Liver (tissue), 9 donors: ENCODE measurements around the gene CSNK1G1. TPM values are rescaled to one million over a fixed set of nuclear protein-coding genes. Genes with fewer than 3 reads are reported as not detected.

ENCODE experiments used
- DNase-seq: peaks from one replicate; pipeline ENCODE4 v3.0.0-alpha.2; 2017; ENCODE audit warnings: low spot score
- H3K27ac ChIP-seq, 2 donors: one replicate each; pipeline ENCODE4 v1.7.0; 2013; ENCODE audit warnings: inconsistent platforms in 2 of 2, low read length in 2 of 2, control low read depth in 1 of 2, low read depth in 1 of 2, mild to moderate bottlenecking in 1 of 2
- H3K27me3 ChIP-seq, 4 donors: one replicate each; pipeline versions ENCODE4 v1.6.1 to v1.7.0; 2013; ENCODE audit warnings: low read length in 3 of 4, inconsistent platforms in 1 of 4, mild to moderate bottlenecking in 1 of 4, moderate library complexity in 1 of 4; ENCODE audit not compliant: control insufficient read depth in 4 of 4, insufficient read depth in 4 of 4
- H3K36me3 ChIP-seq, 4 donors: one replicate each; pipeline versions ENCODE4 v1.6.1 to v1.7.0; 2013; ENCODE audit warnings: low read length in 3 of 4, mild to moderate bottlenecking in 3 of 4, low read depth in 1 of 4, moderate library complexity in 1 of 4; ENCODE audit not compliant: control insufficient read depth in 4 of 4, insufficient read depth in 3 of 4
- H3K4me1 ChIP-seq, 4 donors: one replicate each; pipeline versions ENCODE4 v1.6.1 to v1.7.0; 2013; ENCODE audit warnings: low read length in 3 of 4, mild to moderate bottlenecking in 3 of 4, moderate library complexity in 1 of 4; ENCODE audit not compliant: control insufficient read depth in 4 of 4, insufficient read depth in 4 of 4
- H3K4me3 ChIP-seq, 3 donors: one replicate each; pipeline versions ENCODE4 v1.6.1 to v1.7.0; 2013; ENCODE audit warnings: low read length in 3 of 3, control low read depth in 1 of 3, low read depth in 1 of 3, mild to moderate bottlenecking in 1 of 3
- H3K9ac ChIP-seq, 2 donors: one replicate each; pipeline ENCODE4 v1.7.0; 2013; ENCODE audit warnings: low read length in 2 of 2, mild to moderate bottlenecking in 2 of 2, moderate library complexity in 2 of 2, control low read depth in 1 of 2, low read depth in 1 of 2
- H3K9me3 ChIP-seq, 4 donors: one replicate each; pipeline versions ENCODE4 v1.6.1 to v1.7.0; 2013; ENCODE audit warnings: low read length in 3 of 4; ENCODE audit not compliant: control insufficient read depth in 4 of 4
- CTCF ChIP-seq: fragments of 150-350 bp; IDR thresholded peaks from 2 replicates; pipeline ENCODE4 v1.5.1; 2017; ENCODE audit warnings: improper control_type of control experiment, low read depth, low read length; ENCODE audit not compliant: missing input control
- FOXA2 ChIP-seq: IDR thresholded peaks from 2 replicates; pipeline ENCODE4 v1.6.1; 2016; ENCODE audit warnings: antibody characterized with exemption
- GABPA ChIP-seq, 2 donors: IDR thresholded peaks in 1 of 2; conservative IDR thresholded peaks in 1 of 2; 2 replicates each; pipeline ENCODE4 v1.6.1; 2016; ENCODE audit warnings: antibody characterized with exemption in 2 of 2, mild to moderate bottlenecking in 1 of 2, moderate library complexity in 1 of 2
- HNF4A ChIP-seq, 2 donors: conservative IDR thresholded peaks; 2 replicates each; pipeline ENCODE4 v1.6.1; 2016; ENCODE audit warnings: antibody characterized with exemption in 2 of 2, mild to moderate bottlenecking in 2 of 2
- HNF4G ChIP-seq: IDR thresholded peaks from 2 replicates; pipeline ENCODE4 v1.6.1; 2016; ENCODE audit warnings: antibody characterized with exemption
- JUND ChIP-seq, 2 donors: IDR thresholded peaks; 2 replicates each; pipeline ENCODE4 v1.6.1; 2016; ENCODE audit warnings: antibody characterized with exemption in 2 of 2
- MAX ChIP-seq: IDR thresholded peaks from 2 replicates; pipeline ENCODE4 v1.6.1; 2016; ENCODE audit warnings: antibody characterized with exemption
- NR2F2 ChIP-seq: IDR thresholded peaks from 2 replicates; pipeline ENCODE4 v1.6.1; 2016; ENCODE audit warnings: antibody characterized with exemption
- RAD21 ChIP-seq, 2 donors: IDR thresholded peaks; 2 replicates each; pipeline ENCODE4 v1.6.1; 2016; ENCODE audit warnings: antibody characterized with exemption in 2 of 2, mild to moderate bottlenecking in 2 of 2
- REST ChIP-seq: IDR thresholded peaks from 2 replicates; pipeline ENCODE4 v1.6.1; 2016; ENCODE audit warnings: antibody characterized with exemption, mild to moderate bottlenecking
- SP1 ChIP-seq: IDR thresholded peaks from 2 replicates; pipeline ENCODE4 v1.6.1; 2018; ENCODE audit warnings: antibody characterized with exemption, mild to moderate bottlenecking
- ZBTB33 ChIP-seq: IDR thresholded peaks from 2 replicates; pipeline ENCODE4 v1.6.1; 2016; ENCODE audit warnings: antibody characterized with exemption
- WGBS: extraction: QIAGEN DNeasy Blood & Tissue Kit; methylation state at CpG from one replicate; pipeline ENCODE4 v1.1.7; 2013; 5-methylcytosine and 5-hydroxymethylcytosine counted together
- polyA plus RNA-seq, 2 donors: library from polyadenylated mRNA; stranded (reverse) in 1 of 2; unstranded in 1 of 2; fragments of 200-250 nt in 1 of 2; fragments of >200 nt in 1 of 2; fragmentation: Nextera tagmentation in 1 of 2; extraction: Ambion mirVana in 1 of 2; gene quantifications; one replicate each; pipeline versions ENCODE4 v1.2.1 to v1.2.3, GENCODE V29; 2013 to 2015
- total RNA-seq, 2 donors: library from RNA; depleted of rRNA; stranded (reverse); fragments of >200 nt; gene quantifications; one replicate each; pipeline ENCODE4 v1.2.3, GENCODE V29; 2014
- donor health status: healthy.
- donor health status: healthy.
- donor health status: healthy.
- donor health status: healthy.
- donor health status: healthy.

CSNK1G1 gene
- total and polyA plus RNA-seq, 4 donors: 1.7 to 9.1 (median 5.8) TPM

- TF ChIP-seq ZBTB33: no peak
- no peak for TF ChIP-seq GABPA (IDR thresholded peaks at IDR 0.05 in 1 of 2, conservative IDR thresholded peaks at IDR 0.05 in 1 of 2)
Observed at GRCh38 chr15:64138331-64138941, 217.5 kb downstream of the CSNK1G1 start (continued).

- no peaks in the 10 kb centered on the region for H3K4me1 ChIP-seq
- peak in 1 of 2 donors; percentile 42 for TF ChIP-seq RAD21 (IDR thresholded peaks at IDR 0.05)
- TF ChIP-seq HNF4A (conservative IDR thresholded peaks at IDR 0.05): no peak
- TF ChIP-seq NR2F2: no peak
- TF ChIP-seq JUND (IDR thresholded peaks at IDR 0.05): no peak
- TF ChIP-seq HNF4G: no peak
- TF ChIP-seq ZBTB33: no peak
- TF ChIP-seq SP1: no peak
- peak; percentile 16 for TF ChIP-seq CTCF
- no peak overlapping the region for H3K4me3 ChIP-seq
- no peak for DNase-seq
- H3K27ac ChIP-seq: no peak overlapping the region
- no peaks in the 10 kb centered on the region for H3K27me3 ChIP-seq
- 78% methylated on average over 8 of the region's 8 CpGs for WGBS
- no peaks in the 10 kb centered on the region for H3K9me3 ChIP-seq
- peaks cover 18 to 73% (median 52%) of the 10 kb centered on the region in 4 donors for H3K36me3 ChIP-seq
- no peak overlapping the region for H3K9ac ChIP-seq
Observed at GRCh38 chr15:64137226-64137833, 218.6 kb downstream of the CSNK1G1 start.

- no peak for DNase-seq
- H3K36me3 ChIP-seq: peaks cover 19 to 74% (median 59%) of the 10 kb centered on the region in 4 donors
- H3K9me3 ChIP-seq: no peaks in the 10 kb centered on the region
- H3K27me3 ChIP-seq: no peaks in the 10 kb centered on the region
- no peak overlapping the region for H3K9ac ChIP-seq
- H3K4me3 ChIP-seq: no peak overlapping the region
- WGBS: 96% methylated on average over 7 of the region's 7 CpGs
- H3K4me1 ChIP-seq: no peaks in the 10 kb centered on the region
- no peak overlapping the region for H3K27ac ChIP-seq
- TF ChIP-seq SP1 (no peak), MAX (no peak), FOXA2 (no peak), HNF4A (conservative IDR thresholded peaks at IDR 0.05) (no peak), REST (no peak), HNF4G (no peak)
Observed at GRCh38 chr15:64136347-64136746, 219.6 kb downstream of the CSNK1G1 start.
